Measurements from ENCODE around the gene CRYBA1.
"Not testable (repeated sequence)": the region's sequence is repeated elsewhere in the genome, so short reads cannot be mapped to it uniquely, and the experiment has no call there.

CRYBA1 gene

GRCh38 chr17:29237476-29238132, 9.1 kb upstream of the CRYBA1 start:
- in situ Hi-C loops (cut with MboI; ENCODE audit: low sequenced_read_pairs), result no loop called here

- in situ Hi-C loops (cut with MboI; ENCODE audit: low sequenced_read_pairs), result no loop called here
Observed at GRCh38 chr17:29238133-29238850, 8.4 kb upstream of the CRYBA1 start.

GRCh38 chr17:29240477-29240876, 6.2 kb upstream of the CRYBA1 start:
- in situ Hi-C loops (cut with MboI; ENCODE audit: low sequenced_read_pairs), result no loop called here

- in situ Hi-C loops (cut with MboI; ENCODE audit: low sequenced_read_pairs), result no loop called here
Observed at GRCh38 chr17:29240968-29241963, 5.4 kb upstream of the CRYBA1 start.

GRCh38 chr17:29242051-29242450, 4.6 kb upstream of the CRYBA1 start:
- in situ Hi-C loops (cut with MboI; ENCODE audit: low sequenced_read_pairs), result no loop called here

GRCh38 chr17:29242790-29243189, 3.9 kb upstream of the CRYBA1 start:
- in situ Hi-C loops (cut with MboI; ENCODE audit: low sequenced_read_pairs), result no loop called here

- in situ Hi-C loops (cut with MboI; ENCODE audit: low sequenced_read_pairs), result no loop called here
Observed at GRCh38 chr17:29243792-29244191, 2.9 kb upstream of the CRYBA1 start.

GRCh38 chr17:29245401-29245800, 1.3 kb upstream of the CRYBA1 start:
- in situ Hi-C loops (cut with MboI; ENCODE audit: low sequenced_read_pairs), result no loop called here

- in situ Hi-C loops (cut with MboI; ENCODE audit: low sequenced_read_pairs), result no loop called here
Observed at GRCh38 chr17:29247219-29247618, 560 bp downstream of the CRYBA1 start.

- in situ Hi-C loops (cut with MboI; ENCODE audit: low sequenced_read_pairs), result no loop called here
Observed at GRCh38 chr17:29248845-29249244, 2.2 kb downstream of the CRYBA1 start.

- in situ Hi-C loops (cut with MboI; ENCODE audit: low sequenced_read_pairs), result no loop called here
Observed at GRCh38 chr17:29250666-29251065, 4.0 kb downstream of the CRYBA1 start.

GRCh38 chr17:29251184-29251583, 4.5 kb downstream of the CRYBA1 start:
- in situ Hi-C loops (cut with MboI; ENCODE audit: low sequenced_read_pairs), result no loop called here

GRCh38 chr17:29252101-29252791, 5.6 kb downstream of the CRYBA1 start:
- in situ Hi-C loops (cut with MboI; ENCODE audit: low sequenced_read_pairs), result no loop called here

- in situ Hi-C loops (cut with MboI; ENCODE audit: low sequenced_read_pairs), result no loop called here
Observed at GRCh38 chr17:29253037-29253436, 6.4 kb downstream of the CRYBA1 start.

GRCh38 chr17:29255926-29256522, 9.4 kb downstream of the CRYBA1 start:
- in situ Hi-C loops (cut with MboI; ENCODE audit: low sequenced_read_pairs), result no loop called here

GRCh38 chr17:29256735-29257466, 10.2 kb downstream of the CRYBA1 start:
- in situ Hi-C loops (cut with MboI; ENCODE audit: low sequenced_read_pairs), result no loop called here

GRCh38 chr17:29257756-29258155, 11.1 kb downstream of the CRYBA1 start:
- in situ Hi-C loops (cut with MboI; ENCODE audit: low sequenced_read_pairs), result no loop called here

- in situ Hi-C loops (cut with MboI; ENCODE audit: low sequenced_read_pairs), result no loop called here
Observed at GRCh38 chr17:29263916-29264315, 17.3 kb downstream of the CRYBA1 start.

GRCh38 chr17:29271980-29272379, 25.3 kb downstream of the CRYBA1 start:
- in situ Hi-C loops (cut with MboI; ENCODE audit: low sequenced_read_pairs), result not testable (repeated sequence)

GRCh38 chr17:29273924-29274323, 27.3 kb downstream of the CRYBA1 start:
- in situ Hi-C loops (cut with MboI; ENCODE audit: low sequenced_read_pairs), result no loop called here

Data from hTERT RPE-1 (cell line).